ENCODE data around the gene SMLR1. TPM values are rescaled to one million over a fixed set of nuclear protein-coding genes. Genes with fewer than 3 reads are reported as not detected.

The SMLR1 gene
- total RNA-seq, 1 donor from 2014 or later: not detected

DNA sequence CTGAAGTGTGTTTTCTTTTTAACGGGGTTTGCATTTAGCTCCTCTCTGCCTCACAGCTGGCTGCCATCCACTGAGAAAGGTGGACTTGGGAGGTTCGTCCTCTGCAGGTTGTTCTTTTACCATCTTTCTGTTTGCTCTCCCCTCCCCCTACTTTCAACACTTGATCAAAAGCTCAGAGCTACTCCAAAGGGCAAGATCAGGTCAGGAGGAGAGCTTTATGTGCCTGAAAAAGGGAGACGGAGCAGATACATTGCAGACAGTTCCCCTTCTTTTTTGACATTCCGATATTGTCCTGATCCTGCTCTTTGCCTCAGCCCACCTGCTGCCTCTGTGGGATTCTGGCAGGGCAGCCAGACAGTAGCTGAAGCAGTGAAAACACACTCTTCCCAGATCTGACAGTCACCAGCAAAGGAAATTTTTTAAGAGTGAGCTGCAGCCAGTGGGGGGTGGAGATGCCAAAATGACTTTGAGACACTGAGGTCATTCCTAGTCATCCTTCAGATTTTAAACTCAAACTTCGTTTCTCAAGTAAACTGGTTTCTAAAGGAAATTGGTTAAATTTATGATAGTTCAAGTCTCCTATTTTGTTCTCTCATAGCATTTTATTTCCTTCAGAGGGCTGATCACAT, 26.5 kb downstream of the SMLR1 start:
- POLR2A ChIA-PET: no interaction called here
- ATAC-seq (ENCODE audit: low read depth): no peak
- CTCF ChIA-PET: no interaction called here
- DNase-seq: no peak
- H3K9me3 Mint-ChIP-seq: peaks cover 2% of the 10 kb centered on the region
- no peak overlapping the region for H3K27ac Mint-ChIP-seq
- TF ChIP-seq, protein P1, sequence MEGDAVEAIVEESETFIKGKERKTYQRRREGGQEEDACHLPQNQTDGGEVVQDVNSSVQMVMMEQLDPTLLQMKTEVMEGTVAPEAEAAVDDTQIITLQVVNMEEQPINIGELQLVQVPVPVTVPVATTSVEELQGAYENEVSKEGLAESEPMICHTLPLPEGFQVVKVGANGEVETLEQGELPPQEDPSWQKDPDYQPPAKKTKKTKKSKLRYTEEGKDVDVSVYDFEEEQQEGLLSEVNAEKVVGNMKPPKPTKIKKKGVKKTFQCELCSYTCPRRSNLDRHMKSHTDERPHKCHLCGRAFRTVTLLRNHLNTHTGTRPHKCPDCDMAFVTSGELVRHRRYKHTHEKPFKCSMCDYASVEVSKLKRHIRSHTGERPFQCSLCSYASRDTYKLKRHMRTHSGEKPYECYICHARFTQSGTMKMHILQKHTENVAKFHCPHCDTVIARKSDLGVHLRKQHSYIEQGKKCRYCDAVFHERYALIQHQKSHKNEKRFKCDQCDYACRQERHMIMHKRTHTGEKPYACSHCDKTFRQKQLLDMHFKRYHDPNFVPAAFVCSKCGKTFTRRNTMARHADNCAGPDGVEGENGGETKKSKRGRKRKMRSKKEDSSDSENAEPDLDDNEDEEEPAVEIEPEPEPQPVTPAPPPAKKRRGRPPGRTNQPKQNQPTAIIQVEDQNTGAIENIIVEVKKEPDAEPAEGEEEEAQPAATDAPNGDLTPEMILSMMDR (IDR thresholded peaks at IDR 0.05): no peak
- no peaks in the 10 kb centered on the region for H3K27me3 Mint-ChIP-seq
- peaks cover 23% of the 10 kb centered on the region for H3K36me3 Mint-ChIP-seq (ENCODE audit: low read depth)
- intact Hi-C loops (cut with micrococcal nuclease): no loop called here
- peaks cover 15% of the 10 kb centered on the region for H3K4me1 Mint-ChIP-seq
- H3K4me3 Mint-ChIP-seq: no peak overlapping the region

DNA sequence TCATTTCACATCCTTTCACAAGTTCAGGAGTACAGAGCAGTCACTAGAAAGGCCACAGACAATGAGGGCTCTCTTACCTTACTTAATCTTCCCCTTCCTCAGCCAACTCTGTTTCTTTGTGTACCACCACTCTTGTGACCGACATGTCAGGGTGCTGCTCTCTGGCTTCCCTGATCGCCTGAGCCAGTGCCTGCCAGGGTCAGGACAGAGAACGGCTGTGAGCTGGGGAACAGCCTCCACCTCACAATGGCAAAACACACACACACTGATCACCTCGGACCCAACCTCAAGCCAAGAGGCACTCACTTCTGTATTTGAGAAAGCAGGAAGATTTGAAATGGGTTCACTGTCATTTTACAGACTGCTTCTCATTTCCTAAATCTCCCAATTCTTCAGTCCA, 30.8 kb downstream of the SMLR1 start:
- Mint-ChIP-seq H3K9me3 (peaks cover 2% of the 10 kb centered on the region), H3K27me3 (no peaks in the 10 kb centered on the region), H3K27ac (no peak overlapping the region), H3K4me3 (no peak overlapping the region), H3K4me1 (no peaks in the 10 kb centered on the region), H3K36me3 (ENCODE audit: low read depth) (peaks cover 34% of the 10 kb centered on the region)
- intact Hi-C loops (cut with micrococcal nuclease): no loop called here
- no peak for DNase-seq
- no peak for ATAC-seq (ENCODE audit: low read depth)
- ChIA-PET CTCF (no interaction called here), POLR2A (no interaction called here)
- TF ChIP-seq, protein P1 (IDR thresholded peaks at IDR 0.05): no peak

DNA sequence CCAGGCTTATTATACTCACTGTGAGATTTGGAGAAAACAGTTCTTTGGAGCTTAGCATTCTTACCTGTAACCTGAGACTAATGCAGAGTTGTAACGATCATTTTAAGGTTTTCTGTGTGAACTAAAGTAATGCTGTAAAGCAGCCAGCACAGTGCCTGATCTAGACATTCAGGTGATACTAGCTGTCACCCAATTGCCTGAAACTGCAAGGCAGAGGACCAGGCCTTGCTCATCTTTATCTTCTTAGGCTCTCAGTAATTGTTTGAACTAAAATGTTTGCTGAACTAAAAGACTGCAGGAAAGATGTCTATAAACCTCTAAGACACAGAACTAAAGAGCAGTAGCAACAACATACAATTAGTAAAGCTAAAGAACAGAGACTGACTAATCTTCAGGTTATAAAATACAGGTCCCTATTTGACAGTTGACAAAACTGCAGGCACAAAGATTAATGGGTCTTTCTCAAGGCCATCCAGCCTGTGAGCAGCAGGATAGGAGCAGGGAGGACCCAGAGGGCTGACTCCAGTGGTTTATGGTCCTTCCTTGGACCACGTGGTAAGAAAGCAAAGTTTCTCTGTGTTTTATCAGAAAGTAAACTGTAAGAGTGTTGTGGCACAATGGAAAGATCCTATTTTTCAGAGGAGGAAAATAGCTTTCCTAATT, 31.4 kb downstream of the SMLR1 start:
- TF ChIP-seq, protein P1 (IDR thresholded peaks at IDR 0.05): no peak
- H3K27ac Mint-ChIP-seq: no peak overlapping the region
- ATAC-seq (ENCODE audit: low read depth) (no peak), DNase-seq (no peak)
- peaks cover 2% of the 10 kb centered on the region for H3K9me3 Mint-ChIP-seq
- H3K27me3 Mint-ChIP-seq: no peaks in the 10 kb centered on the region
- ChIA-PET CTCF (interaction anchor here (1.2 kb wide), 1 partner anchor 13 kb away, joined by 3 read pairs; no protein-coding TSS in a partner anchor), POLR2A (no interaction called here)
- H3K4me1 Mint-ChIP-seq: no peaks in the 10 kb centered on the region
- H3K4me3 Mint-ChIP-seq: no peak overlapping the region
- H3K36me3 Mint-ChIP-seq (ENCODE audit: low read depth): peaks cover 37% of the 10 kb centered on the region
- intact Hi-C loops (cut with micrococcal nuclease): no loop called here

DNA sequence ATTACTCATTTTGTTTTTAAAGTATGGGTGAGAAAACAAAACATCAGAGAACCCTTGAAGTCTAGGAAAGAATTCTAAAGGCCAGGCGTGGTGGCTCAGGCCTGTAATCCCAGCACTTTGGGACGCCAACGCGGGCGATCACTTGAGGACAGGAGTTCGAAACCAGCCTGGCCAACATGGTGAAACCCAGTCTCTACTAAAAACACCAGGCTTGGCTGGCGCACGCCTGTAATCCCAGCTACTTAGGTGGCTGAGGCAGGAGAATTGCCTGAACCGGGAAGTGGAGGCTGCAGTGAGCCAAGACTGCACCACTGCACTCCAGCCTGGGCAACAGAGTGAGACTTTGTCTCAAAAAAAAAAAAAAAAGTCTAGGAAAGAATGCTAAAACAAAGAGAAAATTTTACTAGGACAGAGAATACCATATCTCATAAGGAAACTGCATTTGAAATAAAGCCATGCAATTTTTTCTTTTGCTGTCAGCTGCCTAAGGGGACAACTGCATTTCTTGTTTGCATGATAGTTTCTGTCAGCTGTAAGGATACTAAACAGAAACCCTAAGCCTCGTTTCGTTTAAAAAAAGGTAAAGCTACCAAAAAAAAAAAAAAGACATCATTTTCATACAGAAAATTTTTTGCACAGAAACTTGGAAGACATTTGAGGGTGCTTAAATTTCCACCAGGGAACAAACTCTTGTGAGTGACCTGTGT, 32.1 kb downstream of the SMLR1 start:
- POLR2A ChIA-PET: no interaction called here
- DNase-seq: no peak
- peaks cover 39% of the 10 kb centered on the region for H3K36me3 Mint-ChIP-seq (ENCODE audit: low read depth)
- ATAC-seq (ENCODE audit: low read depth): no peak
- no peaks in the 10 kb centered on the region for H3K27me3 Mint-ChIP-seq
- TF ChIP-seq, protein P1 (IDR thresholded peaks at IDR 0.05): no peak
- H3K27ac Mint-ChIP-seq: no peak overlapping the region
- intact Hi-C loops (cut with micrococcal nuclease): no loop called here
- no peaks in the 10 kb centered on the region for H3K4me1 Mint-ChIP-seq
- H3K9me3 Mint-ChIP-seq: peaks cover 2% of the 10 kb centered on the region
- no peak overlapping the region for H3K4me3 Mint-ChIP-seq
- CTCF ChIA-PET: interaction anchor here (0.6 to 1.2 kb wide), 2 partner anchors 12 to 457 kb away, joined by 3 read pairs; no protein-coding TSS in a partner anchor

DNA sequence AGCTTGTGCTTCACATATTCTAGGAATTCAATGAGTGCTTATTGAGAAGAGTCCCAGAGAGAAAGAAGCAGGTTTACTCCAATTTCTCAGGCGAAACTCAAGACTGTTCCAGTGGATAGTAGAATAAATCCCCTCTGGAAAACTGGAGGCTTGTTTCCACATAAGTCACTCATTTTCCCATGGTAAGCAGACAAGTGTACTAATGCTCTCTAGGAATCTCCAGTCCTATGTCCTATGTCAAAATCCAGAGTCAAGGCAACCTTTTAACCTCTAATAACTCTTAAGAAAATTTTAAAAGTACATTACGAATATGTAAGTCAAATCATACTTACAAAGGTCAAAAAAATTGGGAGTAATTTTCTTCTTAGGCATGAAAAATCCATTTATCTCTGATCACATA, 35.2 kb downstream of the SMLR1 start:
- ChIA-PET CTCF (interaction anchor here (1.6 kb wide), 1 partner anchor 23 kb away, joined by 4 read pairs; no protein-coding TSS in a partner anchor), POLR2A (no interaction called here)
- Mint-ChIP-seq H3K27ac (no peak overlapping the region), H3K4me1 (no peaks in the 10 kb centered on the region), H3K4me3 (no peak overlapping the region), H3K36me3 (ENCODE audit: low read depth) (peaks cover 51% of the 10 kb centered on the region), H3K27me3 (no peaks in the 10 kb centered on the region), H3K9me3 (no peaks in the 10 kb centered on the region)
- TF ChIP-seq, protein P1 (IDR thresholded peaks at IDR 0.05): no peak
- intact Hi-C loops (cut with micrococcal nuclease): no loop called here
- ATAC-seq (ENCODE audit: low read depth) (no peak), DNase-seq (no peak)
